ENCODE measurements around the gene KIF21A. TPM values are rescaled to one million over a fixed set of nuclear protein-coding genes. Genes with fewer than 3 reads are reported as not detected.

KIF21A gene
- polyA plus RNA-seq, 4 donors: 5.4 to 38.3 (median 36.0) TPM

DNA sequence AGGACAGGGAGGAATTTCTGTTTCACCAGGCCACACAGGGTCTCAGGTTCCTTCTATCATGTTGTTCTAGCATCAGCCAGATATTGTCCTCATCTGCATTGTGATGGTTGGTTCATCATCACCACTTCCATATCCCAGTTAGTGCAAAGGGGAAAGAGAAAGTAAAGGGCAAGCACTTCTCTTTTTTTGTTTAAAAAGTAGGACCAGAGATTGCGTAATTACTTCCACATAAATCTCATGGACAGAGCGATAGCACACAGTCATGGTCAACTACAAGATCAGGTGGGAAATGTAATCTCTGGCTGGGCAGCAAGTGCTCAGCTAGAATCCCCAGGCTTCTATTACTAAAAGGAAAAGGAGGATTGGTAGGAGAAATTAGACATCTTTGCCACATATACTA lies 155.1 kb downstream of the KIF21A start:
- DNase-seq (ENCODE audit: low read depth in 4 of 4, low spot score in 3 of 4): no peak

DNA sequence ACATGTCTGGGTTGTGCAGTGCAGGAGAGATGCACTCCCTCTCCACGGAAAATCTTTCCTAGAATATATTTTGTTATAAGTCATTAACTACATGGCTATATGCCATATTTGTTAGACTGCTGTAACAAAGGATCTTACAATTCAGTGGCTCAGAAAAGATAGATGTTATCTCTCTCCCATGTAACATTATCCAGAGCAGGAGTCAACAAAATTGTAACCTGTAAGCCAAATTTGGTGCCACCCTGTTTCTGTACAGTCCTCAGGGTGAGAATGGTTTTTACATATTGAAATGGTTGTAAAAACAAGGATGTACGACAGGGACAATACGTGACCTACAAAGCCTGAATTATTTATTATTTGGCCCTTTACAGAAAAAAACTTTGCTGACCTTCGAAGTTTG lies 155.5 kb downstream of the KIF21A start:
- DNase-seq (ENCODE audit: low read depth in 4 of 4, low spot score in 3 of 4): no peak

DNA sequence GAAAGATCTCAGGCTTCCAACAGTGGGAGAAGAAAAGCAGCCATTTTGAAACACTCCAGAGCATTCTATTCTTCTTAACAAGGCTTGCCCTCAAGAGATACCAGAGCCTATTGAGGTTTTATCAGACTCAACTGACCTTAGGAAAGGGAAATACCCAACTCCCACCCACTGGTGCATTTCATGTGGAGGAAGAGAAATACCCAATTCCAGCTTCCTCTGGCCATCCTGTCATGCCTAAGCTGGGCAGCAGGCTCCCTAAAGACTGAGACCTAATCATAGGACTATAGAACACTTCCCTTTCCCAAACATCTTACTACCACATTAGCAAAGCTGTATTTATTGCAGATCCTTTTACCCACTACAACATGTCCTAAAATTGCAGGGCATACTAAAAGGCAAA lies 164.5 kb downstream of the KIF21A start:
- no peak for DNase-seq (ENCODE audit: low read depth in 4 of 4, low spot score in 3 of 4)

DNA sequence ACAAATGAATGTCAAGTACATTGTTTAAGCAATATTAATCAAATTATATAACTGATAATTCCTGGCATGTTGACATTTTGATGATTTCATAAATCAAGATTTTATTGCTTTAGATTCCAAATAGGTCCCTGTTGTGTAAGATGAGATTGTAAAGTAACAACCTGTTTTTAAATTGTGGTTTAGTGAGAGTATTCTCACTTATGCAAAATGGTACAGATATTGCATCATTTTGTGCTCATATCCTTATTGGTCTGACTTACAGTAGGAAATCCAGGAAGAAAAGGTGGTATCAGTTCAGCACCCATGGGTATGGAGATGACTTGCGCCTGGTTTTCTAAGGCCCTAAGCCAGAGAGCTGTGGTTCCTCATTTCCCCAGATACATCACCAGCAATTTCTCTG lies 165.5 kb downstream of the KIF21A start:
- no peak for DNase-seq (ENCODE audit: low read depth in 4 of 4, low spot score in 3 of 4)

DNA sequence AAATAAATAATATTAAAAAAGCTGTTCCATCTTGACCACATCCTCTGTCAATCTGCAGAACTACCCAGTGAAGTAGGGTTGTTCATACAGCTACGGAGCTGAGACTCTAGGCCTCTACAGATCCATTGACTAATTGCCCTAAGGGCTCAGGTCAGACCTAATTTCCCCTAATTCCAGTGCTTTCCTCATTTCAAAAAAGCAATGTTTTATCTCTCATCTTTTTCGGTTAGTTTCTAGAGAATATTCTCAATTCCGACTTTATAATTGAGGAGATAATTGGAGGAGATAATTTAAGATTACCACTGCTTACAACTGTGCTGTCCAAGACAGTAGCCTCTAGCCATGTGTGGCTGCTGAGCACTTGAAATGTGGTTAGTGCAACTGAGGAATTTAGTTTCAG lies 167.1 kb downstream of the KIF21A start:
- no peak for DNase-seq (ENCODE audit: low read depth in 4 of 4, low spot score in 3 of 4)

DNA sequence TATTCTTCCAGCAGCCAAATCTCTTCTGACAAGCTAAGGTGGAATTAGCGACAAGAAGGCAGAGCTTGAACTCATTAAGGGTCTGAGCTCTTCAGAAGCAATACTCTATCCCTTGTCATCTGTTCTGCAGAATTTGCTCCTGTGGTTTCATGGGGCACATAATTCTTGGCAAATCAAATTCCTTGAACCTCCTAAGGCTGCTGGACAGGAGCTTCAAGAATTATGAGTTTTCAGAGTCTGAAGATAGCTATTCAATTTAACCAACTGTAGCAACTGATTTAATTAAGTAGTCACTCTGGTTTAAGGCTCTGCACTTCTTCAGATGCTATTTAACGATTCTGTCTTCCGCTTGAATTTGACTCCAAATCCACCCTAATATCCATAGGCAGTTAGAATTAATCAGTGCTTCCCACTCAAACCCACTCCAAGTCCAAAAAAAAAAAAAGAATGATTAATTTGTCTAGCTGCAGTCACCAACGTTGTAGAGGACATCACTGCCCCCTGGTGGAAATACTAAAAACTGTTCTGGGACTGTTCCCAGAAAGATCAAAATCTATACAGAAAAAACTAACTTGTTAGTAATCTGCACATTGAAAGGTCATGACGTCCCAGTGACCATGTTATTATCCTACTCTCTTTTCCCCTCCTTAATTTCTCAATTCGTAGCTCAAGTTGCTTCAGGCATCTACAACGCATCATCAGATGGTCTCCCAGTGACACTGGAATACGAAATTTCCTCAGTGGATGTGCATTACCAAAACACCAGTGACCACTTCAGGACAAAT lies 169.9 kb downstream of the KIF21A start:
- peak in 1 of 4 donors; percentile 33 for DNase-seq (ENCODE audit: low read depth in 4 of 4, low spot score in 3 of 4)

DNA sequence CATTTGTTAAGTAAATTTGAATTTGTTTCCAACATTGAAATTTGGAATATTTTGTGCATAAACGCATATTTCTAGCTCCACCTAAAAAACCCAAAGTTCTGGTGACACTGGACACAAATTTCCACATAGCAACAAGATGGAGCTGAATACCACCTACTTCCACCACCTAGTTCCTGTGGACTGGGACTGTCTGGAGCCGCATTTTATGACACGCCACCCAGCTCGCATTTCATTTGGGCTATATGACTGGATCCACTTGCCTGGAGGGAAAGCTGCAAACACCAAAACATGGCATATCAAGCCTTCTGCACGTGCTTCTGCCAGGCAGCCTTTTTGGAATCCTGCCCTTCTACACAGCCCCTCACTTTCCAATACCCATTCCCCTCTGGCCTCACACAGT lies 173.4 kb downstream of the KIF21A start:
- DNase-seq (ENCODE audit: low read depth in 4 of 4, low spot score in 3 of 4): no peak

DNA sequence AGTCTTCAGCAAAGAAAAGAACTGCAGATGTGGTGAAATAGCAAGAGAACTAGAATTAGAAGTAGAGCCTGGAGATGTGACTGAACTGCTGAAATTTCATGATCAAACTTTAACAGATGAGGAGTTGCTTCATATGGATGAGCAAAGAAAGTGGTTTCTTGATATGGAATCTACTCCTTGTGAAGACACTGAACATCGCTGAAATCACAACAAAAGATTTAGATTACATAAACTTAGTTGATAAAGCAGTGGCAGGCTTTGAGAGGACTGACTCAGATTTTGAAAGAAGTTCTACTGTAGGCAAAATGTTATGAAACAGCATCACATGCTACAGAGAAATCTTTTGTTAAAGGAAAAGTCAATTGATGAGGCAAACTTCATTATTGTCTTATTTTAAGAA lies 175.0 kb downstream of the KIF21A start:
- no peak for DNase-seq (ENCODE audit: low read depth in 4 of 4, low spot score in 3 of 4)

DNA sequence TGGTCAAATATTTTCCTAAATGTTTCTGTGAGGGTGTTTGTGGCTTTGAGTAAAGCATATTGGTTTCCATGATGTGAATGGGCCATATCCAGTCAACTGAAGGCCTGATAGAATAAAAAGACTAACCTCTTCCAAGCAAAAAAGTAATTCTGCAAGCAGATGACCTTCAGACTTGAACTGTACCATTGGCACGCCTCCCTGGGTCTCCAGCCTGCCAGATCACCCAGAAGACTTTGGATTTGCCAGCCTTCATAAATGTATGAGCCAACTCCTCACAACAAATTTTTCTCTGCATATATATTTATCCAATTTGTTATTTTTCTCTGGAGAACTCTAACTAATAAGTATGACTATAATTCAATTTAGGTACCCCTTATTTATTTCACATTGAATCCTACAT lies 190.3 kb downstream of the KIF21A start:
- DNase-seq (ENCODE audit: low read depth in 4 of 4, low spot score in 3 of 4): no peak

Other genes with a start within 250 kb of the KIF21A start
- under 1 TPM; 0.03 to 0.22 (median 0.08) TPM for gene ABCD2, start 176.7 kb upstream of the KIF21A start, polyA plus RNA-seq (ENCODE audit: insufficient read length in 4 of 4)

All from left renal pelvis (tissue), 4 donors.